SU-DHL-6 (cell line): ENCODE data around the gene UBE2D3.

ENCODE experiments used
- EZH2phosphoT487 ChIP-seq: fragments of 200-600 bp; sonication (generic), shearing (Covaris generic); conservative IDR thresholded peaks from 2 replicates; pipeline ENCODE4 v1.6.1; 2018; ENCODE audit warnings: mild to moderate bottlenecking, antibody characterized with exemption, low read length, moderate library complexity, mixed read lengths
- TF ChIP-seq, protein P1 (sequence below): fragments of 200-600 bp; sonication (generic); IDR thresholded peaks from one replicate; pipeline ENCODE4 v1.5.1; 2017; ENCODE audit warnings: antibody characterized with exemption, mild to moderate bottlenecking, low read length, moderate library complexity; ENCODE audit not compliant: insufficient read depth, poor library complexity, severe bottlenecking

- TF ChIP-seq, protein P1, sequence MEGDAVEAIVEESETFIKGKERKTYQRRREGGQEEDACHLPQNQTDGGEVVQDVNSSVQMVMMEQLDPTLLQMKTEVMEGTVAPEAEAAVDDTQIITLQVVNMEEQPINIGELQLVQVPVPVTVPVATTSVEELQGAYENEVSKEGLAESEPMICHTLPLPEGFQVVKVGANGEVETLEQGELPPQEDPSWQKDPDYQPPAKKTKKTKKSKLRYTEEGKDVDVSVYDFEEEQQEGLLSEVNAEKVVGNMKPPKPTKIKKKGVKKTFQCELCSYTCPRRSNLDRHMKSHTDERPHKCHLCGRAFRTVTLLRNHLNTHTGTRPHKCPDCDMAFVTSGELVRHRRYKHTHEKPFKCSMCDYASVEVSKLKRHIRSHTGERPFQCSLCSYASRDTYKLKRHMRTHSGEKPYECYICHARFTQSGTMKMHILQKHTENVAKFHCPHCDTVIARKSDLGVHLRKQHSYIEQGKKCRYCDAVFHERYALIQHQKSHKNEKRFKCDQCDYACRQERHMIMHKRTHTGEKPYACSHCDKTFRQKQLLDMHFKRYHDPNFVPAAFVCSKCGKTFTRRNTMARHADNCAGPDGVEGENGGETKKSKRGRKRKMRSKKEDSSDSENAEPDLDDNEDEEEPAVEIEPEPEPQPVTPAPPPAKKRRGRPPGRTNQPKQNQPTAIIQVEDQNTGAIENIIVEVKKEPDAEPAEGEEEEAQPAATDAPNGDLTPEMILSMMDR: no peak
- no peak for TF ChIP-seq EZH2phosphoT487
Observed at GRCh38 chr4:102849579-102850104, 22.3 kb upstream of the UBE2D3 start.
